DOHH2 (cell line): ENCODE results near the gene CDK17.

Experiments used
- H3F3A ChIP-seq: fragments of 200-600 bp; sonication (generic), shearing (Covaris generic); 2 replicates; pipeline ENCODE4 v1.6.0; 2016; ENCODE audit warnings: antibody characterized with exemption, mild to moderate bottlenecking; ENCODE audit not compliant: control insufficient read depth, insufficient read depth
- H3K27ac ChIP-seq: fragments of 200-600 bp; sonication (generic); 2 replicates; pipeline ENCODE4 v1.5.1; 2014; ENCODE audit warnings: low read depth, mild to moderate bottlenecking, low read length, moderate library complexity
- H3K27me3 ChIP-seq: fragments of 200-600 bp; sonication (generic); 2 replicates; pipeline ENCODE4 v1.6.1; 2014; ENCODE audit warnings: mild to moderate bottlenecking, low read length, mixed read lengths; ENCODE audit not compliant: control insufficient read depth
- H3K36me3 ChIP-seq: fragments of 200-600 bp; sonication (generic); 2 replicates; pipeline ENCODE4 v1.6.1; 2014; ENCODE audit warnings: mild to moderate bottlenecking, low read length, moderate library complexity, mixed read lengths; ENCODE audit not compliant: control insufficient read depth
- H3K4me1 ChIP-seq: fragments of 200-600 bp; sonication (generic); 2 replicates; pipeline ENCODE4 v1.6.1; 2014; ENCODE audit warnings: mild to moderate bottlenecking, low read length, mixed read lengths; ENCODE audit not compliant: control insufficient read depth
- H3K4me2 ChIP-seq: fragments of 200-600 bp; sonication (generic); 2 replicates; pipeline ENCODE4 v1.6.0; 2014; ENCODE audit warnings: mild to moderate bottlenecking, low read length, moderate library complexity
- H3K4me3 ChIP-seq: fragments of 200-600 bp; sonication (generic); 2 replicates; pipeline ENCODE4 v1.5.1; 2014; ENCODE audit warnings: mild to moderate bottlenecking, low read length, mixed read lengths
- H3K79me2 ChIP-seq: fragments of 200-600 bp; sonication (generic); 2 replicates; pipeline ENCODE4 v1.6.1; 2014; ENCODE audit warnings: mild to moderate bottlenecking, low read length, mixed read lengths; ENCODE audit not compliant: control insufficient read depth
- H3K9me2 ChIP-seq: fragments of 200-600 bp; sonication (generic); replicated peaks from 2 replicates; pipeline ENCODE4 v1.6.1; 2014; ENCODE audit warnings: mild to moderate bottlenecking, low read length, mixed read lengths; ENCODE audit not compliant: control insufficient read depth
- H3K9me3 ChIP-seq: fragments of 200-600 bp; sonication (generic); 2 replicates; pipeline ENCODE4 v1.6.1; 2014; ENCODE audit warnings: antibody characterized with exemption, low read length, mixed read lengths; ENCODE audit not compliant: control insufficient read depth, insufficient read depth
- H4K20me1 ChIP-seq: fragments of 200-600 bp; sonication (generic); 2 replicates; pipeline ENCODE4 v1.6.0; 2014; ENCODE audit warnings: low read depth, mild to moderate bottlenecking, antibody characterized with exemption, low read length, moderate library complexity; ENCODE audit not compliant: control insufficient read depth, insufficient read depth
- EZH2phosphoT487 ChIP-seq: fragments of 200-600 bp; sonication (generic); IDR thresholded peaks from 2 replicates; pipeline ENCODE4 v1.6.1; 2017; ENCODE audit warnings: borderline replicate concordance, mild to moderate bottlenecking, antibody characterized with exemption, low read length, moderate library complexity, mixed read lengths
- TF ChIP-seq, protein P1 (sequence below): fragments of 200-600 bp; sonication (generic); IDR thresholded peaks from one replicate; pipeline ENCODE4 v1.5.1; 2014; ENCODE audit warnings: antibody characterized with exemption, mild to moderate bottlenecking, low read depth, low read length; ENCODE audit not compliant: poor library complexity, severe bottlenecking

The CDK17 gene

DNA sequence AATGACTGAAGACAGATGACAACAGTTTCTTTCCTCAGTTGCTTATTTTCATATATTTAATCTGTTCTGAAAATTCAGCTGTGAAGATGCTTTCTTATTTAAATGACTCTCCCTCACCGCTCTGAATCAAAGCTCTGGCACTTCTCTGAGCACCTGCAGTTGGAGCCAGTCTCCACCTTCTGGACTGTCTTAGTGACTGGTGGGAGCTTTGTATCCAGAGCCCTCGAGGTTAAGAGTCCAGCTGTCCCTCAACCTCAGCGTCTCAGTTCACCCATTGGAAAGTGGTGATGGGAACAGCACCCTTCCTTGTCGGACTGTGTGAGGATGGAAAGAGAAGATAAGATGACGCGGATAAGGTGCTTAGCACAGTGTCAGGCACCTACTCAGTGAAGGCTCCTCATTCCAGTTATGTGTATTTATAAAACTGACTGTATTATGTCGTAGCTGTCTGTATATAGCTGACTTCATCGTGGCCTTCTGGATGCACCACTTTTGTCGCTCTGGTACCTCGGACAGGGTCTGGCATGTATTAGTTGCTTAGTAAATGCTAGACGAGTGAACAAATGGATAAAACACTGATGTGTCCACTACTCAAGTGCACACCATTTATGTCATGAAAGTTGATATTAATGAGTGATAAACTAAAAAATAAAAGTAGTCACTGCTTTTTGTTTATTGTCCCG is 171.5 kb downstream of the CDK17 start:
- TF ChIP-seq EZH2phosphoT487, result no peak
- TF ChIP-seq, protein P1, sequence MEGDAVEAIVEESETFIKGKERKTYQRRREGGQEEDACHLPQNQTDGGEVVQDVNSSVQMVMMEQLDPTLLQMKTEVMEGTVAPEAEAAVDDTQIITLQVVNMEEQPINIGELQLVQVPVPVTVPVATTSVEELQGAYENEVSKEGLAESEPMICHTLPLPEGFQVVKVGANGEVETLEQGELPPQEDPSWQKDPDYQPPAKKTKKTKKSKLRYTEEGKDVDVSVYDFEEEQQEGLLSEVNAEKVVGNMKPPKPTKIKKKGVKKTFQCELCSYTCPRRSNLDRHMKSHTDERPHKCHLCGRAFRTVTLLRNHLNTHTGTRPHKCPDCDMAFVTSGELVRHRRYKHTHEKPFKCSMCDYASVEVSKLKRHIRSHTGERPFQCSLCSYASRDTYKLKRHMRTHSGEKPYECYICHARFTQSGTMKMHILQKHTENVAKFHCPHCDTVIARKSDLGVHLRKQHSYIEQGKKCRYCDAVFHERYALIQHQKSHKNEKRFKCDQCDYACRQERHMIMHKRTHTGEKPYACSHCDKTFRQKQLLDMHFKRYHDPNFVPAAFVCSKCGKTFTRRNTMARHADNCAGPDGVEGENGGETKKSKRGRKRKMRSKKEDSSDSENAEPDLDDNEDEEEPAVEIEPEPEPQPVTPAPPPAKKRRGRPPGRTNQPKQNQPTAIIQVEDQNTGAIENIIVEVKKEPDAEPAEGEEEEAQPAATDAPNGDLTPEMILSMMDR, result no peak
- Histone ChIP-seq H3K27ac (no peak overlapping the region), H3K9me3 (no peaks in the 10 kb centered on the region), H3F3A (no peaks in the 10 kb centered on the region), H3K36me3 (peaks cover 17% of the 10 kb centered on the region), H4K20me1 (no peaks in the 10 kb centered on the region), H3K79me2 (no peaks in the 10 kb centered on the region), H3K4me1 (no peaks in the 10 kb centered on the region), H3K4me3 (no peak overlapping the region), H3K9me2 (no peaks in the 10 kb centered on the region), H3K27me3 (no peaks in the 10 kb centered on the region), H3K4me2 (no peak overlapping the region)
